Thyroid gland (tissue), 4 donors: ENCODE measurements around the gene MARK2. TPM values are rescaled to one million over a fixed set of nuclear protein-coding genes. Genes with fewer than 3 reads are reported as not detected.
A peak's percentile ranks its signal among the peaks of the same experiment; 100 is the strongest.

Experiments
- DNase-seq, 2 donors: peaks; one replicate each; pipeline ENCODE4 v3.0.0-alpha.2; 2019
- H3K27ac ChIP-seq, 3 donors: fragments of 200-600 bp; sonication (generic); 1 replicate in 2 of 3; 2 replicates in 1 of 3; pipeline ENCODE4 v1.5.1; 2016 to 2019; ENCODE audit warnings: mild to moderate bottlenecking in 1 of 3, moderate library complexity in 1 of 3
- H3K27me3 ChIP-seq: fragments of 200-600 bp; sonication (generic); one replicate; pipeline ENCODE4 v1.5.1; 2019
- H3K36me3 ChIP-seq, 2 donors: fragments of 200-600 bp; sonication (generic); one replicate each; pipeline ENCODE4 v1.5.1; 2016 to 2019
- H3K4me1 ChIP-seq, 2 donors: fragments of 200-600 bp; sonication (generic); one replicate each; pipeline ENCODE4 v1.5.1; 2017 to 2019
- H3K4me3 ChIP-seq, 3 donors: fragments of 200-600 bp; sonication (generic); replicated peaks in 1 of 3; 1 replicate in 2 of 3; 2 replicates in 1 of 3; pipeline ENCODE4 v1.5.1; 2016; ENCODE audit warnings: mild to moderate bottlenecking in 1 of 3
- H3K9me3 ChIP-seq: fragments of 200-600 bp; sonication (generic); one replicate; pipeline ENCODE4 v1.5.1; 2017
- POLR2A ChIP-seq, 2 donors: fragments of 450-650 bp; IDR thresholded peaks; one replicate each; pipeline ENCODE4 v1.6.1; 2017; ENCODE audit warnings: antibody characterized with exemption in 2 of 2, mild to moderate bottlenecking in 2 of 2, moderate library complexity in 1 of 2
- WGBS, 2 donors: methylation state at CpG; one replicate each; pipeline ENCODE4 v1.1.5; 2017; 5-methylcytosine and 5-hydroxymethylcytosine counted together
- intact Hi-C: fragments of 100-400 bp; cut with DNase I; formaldehyde crosslinking; loops from one replicate; pipeline ENCODE4 v1.15.1; 2023
- total RNA-seq, 4 donors: library from RNA; depleted of rRNA; stranded (reverse); fragments of >200 nt; gene quantifications; one replicate each; pipeline ENCODE4 v1.2.3, GENCODE V29; 2016
- TF ChIP-seq, protein P1 (sequence below), 6 experiments: fragments of 200-600 bp in 3 of 6; fragments of 450-650 bp in 3 of 6; sonication (generic) in 3 of 6; IDR thresholded peaks; one replicate each; pipeline ENCODE4 v1.5.1; 2016 to 2019; ENCODE audit warnings: antibody characterized with exemption in 6 of 6, mild to moderate bottlenecking in 2 of 6, inconsistent platforms in 1 of 6, moderate library complexity in 1 of 6

The MARK2 gene
- total RNA-seq, 4 donors from 2014 or later, result 28.2 to 57.7 (median 48.6) TPM

DNA sequence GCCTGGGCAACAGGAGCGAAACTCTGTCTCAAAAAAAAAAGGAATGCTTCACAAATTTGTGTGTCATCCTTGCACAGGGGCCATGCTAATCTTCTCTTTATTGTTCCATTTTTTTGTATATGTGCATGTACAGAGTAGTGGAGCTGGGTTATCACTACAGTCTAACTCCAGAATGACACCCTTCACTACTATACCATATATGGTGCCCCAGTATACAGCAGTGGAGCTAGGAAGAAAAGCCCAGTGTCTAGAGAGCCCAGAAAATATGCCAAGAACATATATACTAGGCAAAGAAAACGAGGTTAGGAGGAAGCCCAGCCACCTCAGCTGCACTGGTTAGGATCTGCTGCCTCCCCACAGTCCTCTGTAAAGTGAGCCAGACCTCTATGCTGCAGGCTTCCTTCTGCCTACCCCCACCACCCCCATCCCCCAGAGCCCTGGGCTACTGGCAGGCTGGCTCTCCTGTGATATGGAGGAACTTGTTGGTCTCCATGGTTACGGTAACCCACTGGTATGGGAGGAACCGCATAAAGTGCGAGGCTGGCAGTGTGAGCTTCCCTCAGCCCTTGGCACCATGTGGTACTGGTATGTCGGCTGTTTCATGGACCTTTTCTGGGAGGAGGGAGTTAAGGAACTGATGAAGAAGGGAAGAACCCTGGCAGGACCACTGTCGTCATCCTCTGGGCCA, 43.8 kb downstream of the MARK2 start:
- Histone ChIP-seq H3K4me1 (peaks cover 44 to 58% of the 10 kb centered on the region in 2 donors), H3K36me3 (no peaks in the 10 kb centered on the region), H3K27ac (no peak overlapping the region), H3K27me3 (no peaks in the 10 kb centered on the region), H3K9me3 (no peaks in the 10 kb centered on the region), H3K4me3 (no peak overlapping the region)
- no peak for DNase-seq
- TF ChIP-seq, protein P1, sequence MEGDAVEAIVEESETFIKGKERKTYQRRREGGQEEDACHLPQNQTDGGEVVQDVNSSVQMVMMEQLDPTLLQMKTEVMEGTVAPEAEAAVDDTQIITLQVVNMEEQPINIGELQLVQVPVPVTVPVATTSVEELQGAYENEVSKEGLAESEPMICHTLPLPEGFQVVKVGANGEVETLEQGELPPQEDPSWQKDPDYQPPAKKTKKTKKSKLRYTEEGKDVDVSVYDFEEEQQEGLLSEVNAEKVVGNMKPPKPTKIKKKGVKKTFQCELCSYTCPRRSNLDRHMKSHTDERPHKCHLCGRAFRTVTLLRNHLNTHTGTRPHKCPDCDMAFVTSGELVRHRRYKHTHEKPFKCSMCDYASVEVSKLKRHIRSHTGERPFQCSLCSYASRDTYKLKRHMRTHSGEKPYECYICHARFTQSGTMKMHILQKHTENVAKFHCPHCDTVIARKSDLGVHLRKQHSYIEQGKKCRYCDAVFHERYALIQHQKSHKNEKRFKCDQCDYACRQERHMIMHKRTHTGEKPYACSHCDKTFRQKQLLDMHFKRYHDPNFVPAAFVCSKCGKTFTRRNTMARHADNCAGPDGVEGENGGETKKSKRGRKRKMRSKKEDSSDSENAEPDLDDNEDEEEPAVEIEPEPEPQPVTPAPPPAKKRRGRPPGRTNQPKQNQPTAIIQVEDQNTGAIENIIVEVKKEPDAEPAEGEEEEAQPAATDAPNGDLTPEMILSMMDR (IDR thresholded peaks at IDR 0.05), result no peak
- TF ChIP-seq POLR2A (IDR thresholded peaks at IDR 0.05), result no peak
- intact Hi-C loops, result no loop called here
- 78 to 90% methylated on average over 7 of the region's 7 CpGs for WGBS, 2 donors

DNA sequence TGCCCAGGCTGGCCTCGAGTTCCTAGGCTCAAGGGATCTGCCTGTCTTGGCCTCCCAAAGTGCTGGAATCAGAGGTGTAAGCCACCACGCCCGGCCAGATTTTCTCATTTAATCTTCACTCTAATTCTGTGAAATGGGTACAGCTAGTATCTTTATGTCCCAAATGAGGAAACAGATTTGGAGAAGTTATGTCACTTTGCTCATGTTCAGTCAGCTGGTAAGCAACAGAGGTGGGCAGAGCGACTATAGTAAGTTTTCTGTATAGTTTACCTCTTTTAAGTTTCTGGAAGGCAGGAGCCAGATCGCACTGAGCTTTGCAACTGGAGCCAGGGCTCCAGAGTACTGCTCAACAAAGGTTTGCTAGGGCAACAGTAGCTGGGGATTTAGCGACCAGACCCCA, 44.9 kb downstream of the MARK2 start:
- peaks cover 52 to 65% of the 10 kb centered on the region in 2 donors for H3K4me1 ChIP-seq
- no peaks in the 10 kb centered on the region for H3K36me3 ChIP-seq
- peak overlapping the region; percentile 32 to 44 (median 33) for H3K27ac ChIP-seq
- TF ChIP-seq, protein P1 (IDR thresholded peaks at IDR 0.05), result no peak
- TF ChIP-seq POLR2A (IDR thresholded peaks at IDR 0.05), result no peak
- 69 to 74% methylated on average over 6 of the region's 6 CpGs for WGBS, 2 donors
- no peaks in the 10 kb centered on the region for H3K9me3 ChIP-seq
- intact Hi-C loops, result no loop called here
- no peak overlapping the region for H3K4me3 ChIP-seq
- DNase-seq, result no peak
- H3K27me3 ChIP-seq, result no peaks in the 10 kb centered on the region

DNA sequence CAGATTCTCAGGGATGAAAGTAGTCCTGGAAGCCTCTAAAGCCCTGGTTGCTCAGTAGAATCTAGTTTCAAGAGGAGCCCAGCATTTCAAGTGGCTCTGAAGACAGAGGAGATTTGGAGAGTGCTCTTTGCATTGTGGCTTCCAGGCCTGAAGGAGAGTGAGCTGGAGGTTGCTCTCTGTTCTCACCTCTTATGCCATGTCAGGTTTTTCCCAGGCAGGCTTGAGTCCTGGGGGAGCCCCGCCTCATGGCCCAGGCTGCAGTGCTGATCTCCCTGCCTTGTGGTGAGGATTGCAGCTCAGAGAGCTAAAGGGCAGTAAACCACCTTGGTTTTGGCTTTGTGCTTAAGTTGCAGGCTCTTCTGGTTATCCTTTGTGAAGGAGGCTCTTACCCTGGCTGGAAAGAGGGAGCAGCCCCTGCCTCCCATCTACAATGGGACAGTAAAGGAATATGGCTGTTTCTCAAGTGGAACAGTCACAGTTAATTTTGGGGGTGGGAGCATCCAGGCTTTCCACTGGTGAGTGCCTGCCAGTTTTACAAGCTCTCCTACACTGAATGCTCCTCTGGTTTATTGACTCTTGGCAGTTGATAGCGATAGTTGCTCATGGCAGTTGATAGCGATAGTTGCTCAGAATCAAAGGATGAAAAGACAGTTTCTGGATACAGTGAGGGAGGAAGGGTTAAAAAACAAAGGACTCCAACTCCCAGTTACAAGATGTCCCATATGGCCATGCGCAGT, 45.5 kb downstream of the MARK2 start:
- peaks cover 55 to 65% of the 10 kb centered on the region in 2 donors for H3K4me1 ChIP-seq
- no peaks in the 10 kb centered on the region for H3K36me3 ChIP-seq
- intact Hi-C loops, result no loop called here
- peak overlapping the region; percentile 32 to 44 (median 33) for H3K27ac ChIP-seq
- peak; percentile 55 to 71 for DNase-seq
- H3K9me3 ChIP-seq, result no peaks in the 10 kb centered on the region
- TF ChIP-seq, protein P1 (IDR thresholded peaks at IDR 0.05), result no peak
- no peak for TF ChIP-seq POLR2A (IDR thresholded peaks at IDR 0.05)
- H3K27me3 ChIP-seq, result no peaks in the 10 kb centered on the region
- H3K4me3 ChIP-seq, result no peak overlapping the region
- 83 to 89% methylated on average over 3 to 4 of the region's 4 CpGs for WGBS, 2 donors

DNA sequence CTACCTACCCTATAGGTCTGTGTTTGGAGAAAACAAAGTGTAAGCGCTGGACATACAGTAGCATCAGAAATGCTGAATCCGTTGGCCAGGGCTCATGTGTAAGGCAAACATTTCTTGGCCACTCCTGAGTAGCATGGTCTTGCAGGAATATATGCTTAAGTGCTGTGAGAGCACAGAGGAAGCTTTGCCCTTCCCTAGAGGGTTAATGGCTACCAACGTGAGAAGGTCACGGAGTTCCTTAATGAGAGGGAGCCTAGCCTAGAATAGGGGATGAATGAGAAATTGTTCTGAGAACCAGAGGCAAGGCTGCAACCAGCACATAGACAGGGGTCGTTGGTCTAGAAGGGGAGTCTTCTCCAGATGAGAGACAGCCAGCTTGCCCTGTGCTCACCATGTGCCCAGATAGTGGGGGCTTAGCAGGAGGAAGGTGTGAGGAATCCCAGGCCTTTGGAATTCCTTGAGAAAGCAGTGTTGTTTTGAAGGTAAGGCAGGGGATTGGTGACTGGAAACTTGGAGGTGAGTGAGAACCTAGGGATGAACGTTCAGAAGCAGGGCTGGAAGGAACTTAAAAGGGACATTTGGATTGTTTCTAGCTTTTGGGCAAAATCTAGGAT, 48.6 kb downstream of the MARK2 start:
- intact Hi-C loops, result no loop called here
- Histone ChIP-seq H3K27me3 (no peaks in the 10 kb centered on the region), H3K36me3 (no peaks in the 10 kb centered on the region), H3K9me3 (no peaks in the 10 kb centered on the region), H3K4me1 (peaks cover 58 to 71% of the 10 kb centered on the region in 2 donors), H3K27ac (peak overlapping the region; percentile 81 to 93 (median 90)), H3K4me3 (no peak overlapping the region)
- DNase-seq, result no peak
- WGBS, 2 donors, result 54 to 62% methylated on average over 6 of the region's 6 CpGs
- TF ChIP-seq, protein P1 (IDR thresholded peaks at IDR 0.05), result no peak
- TF ChIP-seq POLR2A (IDR thresholded peaks at IDR 0.05), result no peak
